Activated CD4-positive, alpha-beta memory T cell treated with anti-CD3 and anti-CD28 coated beads for 36 hours (primary cell): ENCODE measurements around the gene PSMB7. TPM values are rescaled to one million over a fixed set of nuclear protein-coding genes. Genes with fewer than 3 reads are reported as not detected.

Source experiments
- CTCF ChIA-PET: fragments of 350-600 bp; sonication (Branson Sonifier 250); formaldehyde crosslinking; loops from one replicate; lab custom pipeline; 2021; ENCODE audit warnings: antibody characterized with exemption, inconsistent platforms; lab: Charles Lee
- POLR2A ChIA-PET: fragments of 350-600 bp; sonication (Branson Sonifier 250); formaldehyde crosslinking; loops from one replicate; lab custom pipeline; 2021; ENCODE audit warnings: antibody characterized with exemption; lab: Charles Lee
- DNase-seq: peaks from one replicate; pipeline ENCODE4 v3.0.0-alpha.2; 2020
- H3K27ac Mint-ChIP-seq: one replicate; pipeline ENCODE4 v1.8.0; 2021; ENCODE audit warnings: mixed read lengths
- H3K27me3 Mint-ChIP-seq: one replicate; pipeline ENCODE4 v1.8.0; 2021; ENCODE audit warnings: mixed read lengths
- H3K36me3 Mint-ChIP-seq: one replicate; pipeline ENCODE4 v1.8.0; 2021; ENCODE audit warnings: mixed read lengths
- H3K4me1 Mint-ChIP-seq: one replicate; pipeline ENCODE4 v1.8.0; 2021; ENCODE audit warnings: low read depth, mixed read lengths
- H3K4me3 Mint-ChIP-seq: one replicate; pipeline ENCODE4 v1.8.0; 2021; ENCODE audit warnings: mild to moderate bottlenecking, mixed read lengths
- H3K9me3 Mint-ChIP-seq: one replicate; pipeline ENCODE4 v1.8.0; 2021; ENCODE audit warnings: mixed read lengths
- intact Hi-C: fragments of 100-400 bp; cut with micrococcal nuclease; formaldehyde crosslinking; loops from one replicate; pipeline ENCODE4 v1.15.1; 2023
- total RNA-seq, 2 experiments: library from RNA; stranded (reverse); gene quantifications; one replicate each; pipeline ENCODE4 v1.2.3, GENCODE V29; 2021

PSMB7 gene
- total RNA-seq, 2 experiments from 2014 or later, result 156 TPM

DNA sequence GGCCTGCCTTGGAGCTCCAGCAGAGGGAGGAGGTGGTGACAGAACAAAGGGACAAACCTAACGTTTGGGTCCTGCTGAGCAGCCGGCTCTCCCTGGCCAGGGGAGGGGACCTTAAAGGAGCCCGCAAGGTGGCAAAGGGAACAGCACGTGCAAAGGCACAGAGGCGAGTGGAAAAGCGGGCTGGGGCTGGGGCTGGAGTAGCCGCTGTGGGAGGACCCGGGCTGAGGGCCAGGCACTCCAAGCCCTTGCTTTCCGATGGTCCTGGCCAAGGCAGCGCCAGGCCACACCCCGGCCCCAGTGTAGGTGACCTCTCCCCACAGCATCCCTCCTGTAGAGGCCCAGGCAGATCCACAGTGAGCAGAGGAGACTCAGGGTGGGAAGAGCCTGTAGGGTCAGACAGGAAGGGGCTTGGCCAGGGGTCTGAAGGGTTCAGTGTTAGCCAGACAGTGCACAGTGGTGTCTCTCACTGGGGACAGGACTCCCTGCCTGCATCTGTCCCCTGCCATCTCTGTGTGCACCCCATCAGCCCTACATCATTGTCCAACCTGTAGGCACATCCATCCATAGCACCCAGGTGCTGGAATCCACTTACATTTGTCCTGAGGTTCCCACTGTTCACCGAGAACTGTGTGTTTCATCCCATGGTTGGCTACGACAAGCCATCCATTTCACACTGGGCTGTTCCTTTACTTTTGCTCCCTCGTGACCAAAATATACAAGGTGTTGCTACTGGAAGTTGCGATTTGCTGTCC lies 80.5 kb downstream of the PSMB7 start:
- no peaks in the 10 kb centered on the region for H3K4me1 Mint-ChIP-seq
- intact Hi-C loops, result no loop called here
- POLR2A ChIA-PET, result no interaction called here
- no peak overlapping the region for H3K4me3 Mint-ChIP-seq
- no peak for DNase-seq
- peaks cover 15% of the 10 kb centered on the region for H3K9me3 Mint-ChIP-seq
- CTCF ChIA-PET, result no interaction called here
- H3K27me3 Mint-ChIP-seq, result no peaks in the 10 kb centered on the region
- no peak overlapping the region for H3K27ac Mint-ChIP-seq
- peaks cover 12% of the 10 kb centered on the region for H3K36me3 Mint-ChIP-seq

DNA sequence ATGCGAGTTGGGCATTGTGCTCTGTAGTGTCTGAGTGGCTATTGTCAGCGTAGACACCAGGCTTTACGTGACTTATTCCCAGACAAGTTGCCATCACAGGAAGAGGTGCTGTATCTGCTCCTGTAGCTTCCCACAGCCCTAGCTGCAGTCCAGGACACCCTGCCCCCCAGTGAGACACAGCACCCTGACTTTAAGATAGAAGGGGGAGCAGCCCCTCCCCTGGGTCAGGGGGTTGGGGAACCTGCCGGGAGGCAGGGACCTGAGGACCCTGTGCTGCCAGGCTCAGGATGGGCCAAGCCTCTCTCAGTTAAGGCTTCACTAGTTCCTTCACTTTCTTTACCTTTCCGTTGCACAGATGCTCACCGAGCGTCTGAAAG lies 82.1 kb downstream of the PSMB7 start:
- Mint-ChIP-seq H3K36me3 (peaks cover 8% of the 10 kb centered on the region), H3K27ac (no peak overlapping the region), H3K9me3 (peaks cover 9% of the 10 kb centered on the region), H3K4me3 (no peak overlapping the region), H3K27me3 (no peaks in the 10 kb centered on the region), H3K4me1 (no peaks in the 10 kb centered on the region)
- intact Hi-C loops, result no loop called here
- ChIA-PET POLR2A (no interaction called here), CTCF (interaction anchor here (2.2 kb wide), 1 partner anchor 206 kb away, joined by 6 read pairs; no protein-coding TSS in a partner anchor)
- no peak for DNase-seq

DNA sequence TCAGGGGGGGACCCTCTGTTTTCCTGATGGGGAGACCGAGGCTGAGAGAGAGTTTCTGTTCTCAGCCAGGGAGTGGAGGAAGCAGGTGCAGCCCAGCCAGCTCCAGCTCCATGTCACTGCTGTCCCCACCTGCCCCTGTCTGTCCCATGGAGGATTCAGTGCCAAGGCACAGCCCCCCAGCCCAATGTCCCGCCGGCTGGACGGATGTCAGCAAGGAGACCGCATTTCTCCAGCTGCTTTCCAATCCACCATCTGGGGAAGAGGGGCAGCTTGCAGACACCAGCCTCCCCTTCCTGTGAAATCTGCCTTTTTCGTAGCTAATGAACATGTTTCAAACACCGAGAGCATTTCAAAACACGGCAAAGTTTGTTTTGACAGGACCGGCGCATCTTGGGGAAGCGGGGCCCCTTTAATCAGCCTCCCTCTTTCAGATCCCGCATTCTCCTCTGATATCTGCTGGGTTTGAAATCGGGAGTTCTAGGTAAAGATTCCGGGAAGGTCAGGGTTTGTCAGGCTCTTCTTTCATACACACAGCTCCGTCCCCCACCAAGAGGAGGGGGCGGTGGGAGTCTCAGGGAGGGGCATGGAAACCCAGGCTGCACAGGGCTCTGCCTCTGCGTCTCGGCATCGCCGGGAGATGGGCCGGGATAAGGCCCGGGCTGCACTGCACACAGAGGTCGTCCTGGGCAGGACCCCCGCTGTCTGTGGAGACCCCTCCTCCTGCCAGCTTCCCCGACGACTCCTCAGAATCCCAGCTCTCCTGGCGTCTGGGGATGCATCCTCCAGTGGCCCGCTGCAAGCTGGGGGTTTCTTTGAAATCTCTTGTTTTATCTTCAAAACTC lies 82.7 kb downstream of the PSMB7 start:
- DNase-seq, result no peak
- Mint-ChIP-seq H3K27me3 (no peaks in the 10 kb centered on the region), H3K36me3 (peaks cover 8% of the 10 kb centered on the region), H3K4me1 (no peaks in the 10 kb centered on the region), H3K4me3 (no peak overlapping the region), H3K9me3 (peaks cover 6% of the 10 kb centered on the region), H3K27ac (no peak overlapping the region)
- intact Hi-C loops, result no loop called here
- ChIA-PET CTCF (interaction anchor here (2.2 kb wide), 1 partner anchor 206 kb away, joined by 6 read pairs; no protein-coding TSS in a partner anchor), POLR2A (no interaction called here)

DNA sequence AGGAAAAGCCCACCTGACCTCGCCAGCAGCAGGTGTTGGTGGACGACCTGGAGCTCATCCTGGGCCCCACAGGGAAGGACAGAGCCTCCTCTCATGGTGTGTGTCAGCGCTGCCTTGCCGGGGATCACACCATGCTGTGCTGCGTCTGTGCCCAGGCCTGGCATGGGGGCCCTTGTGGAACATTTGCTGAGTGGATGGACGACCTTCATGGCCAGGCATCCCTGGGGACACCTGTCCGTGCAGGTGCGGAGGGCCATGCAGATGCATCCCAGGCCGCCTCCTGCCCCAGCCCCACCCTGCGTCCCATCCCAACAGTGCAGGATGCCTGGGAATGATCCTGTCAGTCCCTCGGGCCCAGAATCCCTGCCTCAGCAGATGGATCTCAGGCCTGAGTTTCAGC lies 83.7 kb downstream of the PSMB7 start:
- DNase-seq, result no peak
- no peaks in the 10 kb centered on the region for H3K9me3 Mint-ChIP-seq
- ChIA-PET CTCF (interaction anchor here (2.2 kb wide), 1 partner anchor 205 kb away, joined by 6 read pairs; no protein-coding TSS in a partner anchor), POLR2A (no interaction called here)
- no peak overlapping the region for H3K27ac Mint-ChIP-seq
- H3K4me3 Mint-ChIP-seq, result no peak overlapping the region
- peaks cover 3% of the 10 kb centered on the region for H3K36me3 Mint-ChIP-seq
- no peaks in the 10 kb centered on the region for H3K27me3 Mint-ChIP-seq
- intact Hi-C loops, result no loop called here
- no peaks in the 10 kb centered on the region for H3K4me1 Mint-ChIP-seq

DNA sequence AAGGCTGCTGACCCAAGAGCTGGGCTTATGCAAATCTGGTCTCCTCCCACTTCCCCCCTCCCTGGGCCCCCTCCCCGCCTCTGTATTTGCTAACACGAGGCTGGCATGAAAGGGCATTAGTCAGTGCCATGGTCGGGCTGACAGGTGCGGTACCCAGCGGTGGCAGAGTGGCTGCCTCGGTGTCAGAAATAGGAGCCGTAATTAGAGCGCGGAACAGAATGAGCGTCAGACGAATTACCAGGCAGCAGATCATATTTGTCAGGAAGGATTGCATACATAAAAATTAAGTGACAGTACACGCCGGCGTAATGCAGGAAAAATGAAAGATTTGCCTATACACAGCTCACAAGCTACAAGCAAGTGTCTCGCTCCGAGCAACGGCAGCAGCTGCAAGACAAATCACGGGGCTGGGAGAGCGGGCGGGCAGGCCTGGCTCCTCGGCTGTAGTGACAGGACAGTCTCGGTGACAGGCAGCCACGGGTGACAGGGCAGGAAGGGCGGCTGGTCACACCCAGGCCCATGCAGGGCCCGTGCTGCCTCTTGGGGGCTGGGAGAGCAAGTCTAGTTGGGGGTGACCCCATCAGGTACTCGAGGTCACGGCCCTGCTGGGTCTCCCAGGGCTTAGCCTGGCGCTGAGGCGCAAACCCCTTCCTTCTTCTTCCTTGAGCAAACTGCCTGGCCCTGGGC lies 85.1 kb downstream of the PSMB7 start:
- intact Hi-C loops, result no loop called here
- CTCF ChIA-PET, result no interaction called here
- POLR2A ChIA-PET, result no interaction called here
- H3K4me1 Mint-ChIP-seq, result no peaks in the 10 kb centered on the region
- no peaks in the 10 kb centered on the region for H3K9me3 Mint-ChIP-seq
- no peaks in the 10 kb centered on the region for H3K36me3 Mint-ChIP-seq
- DNase-seq, result no peak
- H3K27me3 Mint-ChIP-seq, result no peaks in the 10 kb centered on the region
- no peak overlapping the region for H3K4me3 Mint-ChIP-seq
- no peak overlapping the region for H3K27ac Mint-ChIP-seq

DNA sequence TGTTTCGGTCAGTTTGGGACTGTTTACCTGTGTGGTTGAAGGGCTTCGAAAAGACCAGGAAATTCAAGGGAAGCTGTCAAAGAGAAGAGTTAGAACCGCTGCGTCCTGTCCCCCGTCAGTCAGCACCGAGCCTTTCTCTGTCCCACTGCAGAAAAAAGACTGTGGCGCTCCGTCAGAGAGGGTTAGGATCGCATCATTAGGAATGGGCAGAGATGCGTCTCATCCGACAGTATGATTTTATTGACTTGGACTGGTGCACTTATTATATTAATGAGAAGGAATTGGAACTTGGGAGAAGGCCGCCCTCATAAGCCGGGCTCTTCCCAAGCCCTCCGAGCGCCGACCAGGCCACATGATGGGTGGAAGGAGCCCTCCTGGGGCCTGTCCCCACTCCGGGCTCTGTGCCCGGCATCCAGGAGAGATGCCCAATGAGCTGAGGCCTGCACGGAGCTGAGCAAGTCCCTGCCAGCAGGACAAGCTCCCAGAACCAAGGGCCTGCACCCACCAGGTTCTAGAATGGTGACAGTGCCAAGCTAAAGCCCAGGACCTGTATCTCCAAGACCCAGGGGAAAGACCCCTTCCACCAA lies 85.9 kb downstream of the PSMB7 start:
- no peaks in the 10 kb centered on the region for H3K27me3 Mint-ChIP-seq
- intact Hi-C loops, result no loop called here
- no peaks in the 10 kb centered on the region for H3K9me3 Mint-ChIP-seq
- H3K4me1 Mint-ChIP-seq, result no peaks in the 10 kb centered on the region
- H3K27ac Mint-ChIP-seq, result no peak overlapping the region
- CTCF ChIA-PET, result no interaction called here
- no peak overlapping the region for H3K4me3 Mint-ChIP-seq
- POLR2A ChIA-PET, result no interaction called here
- H3K36me3 Mint-ChIP-seq, result no peaks in the 10 kb centered on the region
- no peak for DNase-seq

DNA sequence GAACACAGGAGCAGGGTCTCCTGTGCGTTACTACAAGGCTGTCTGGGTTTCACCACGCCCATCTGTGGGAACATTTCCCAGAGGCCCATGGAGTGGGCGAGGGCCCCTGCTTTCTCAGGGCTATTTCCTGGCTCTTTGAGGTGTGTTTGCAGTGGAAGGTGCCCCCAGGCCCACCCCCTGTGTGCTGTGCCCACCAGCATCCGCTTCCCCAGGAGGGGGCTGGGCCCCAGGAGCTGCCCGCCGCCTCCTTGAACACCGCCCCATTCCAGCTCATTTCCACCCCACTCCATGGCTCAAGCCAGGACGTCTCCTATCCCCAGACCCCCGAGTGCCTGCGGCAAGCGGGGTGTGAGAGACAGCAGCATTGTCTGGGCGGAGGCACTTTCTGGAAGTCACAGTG lies 87.0 kb downstream of the PSMB7 start:
- no peak for DNase-seq
- H3K9me3 Mint-ChIP-seq, result no peaks in the 10 kb centered on the region
- H3K36me3 Mint-ChIP-seq, result no peaks in the 10 kb centered on the region
- ChIA-PET CTCF (no interaction called here), POLR2A (no interaction called here)
- H3K4me1 Mint-ChIP-seq, result no peaks in the 10 kb centered on the region
- no peaks in the 10 kb centered on the region for H3K27me3 Mint-ChIP-seq
- H3K27ac Mint-ChIP-seq, result no peak overlapping the region
- no peak overlapping the region for H3K4me3 Mint-ChIP-seq
- intact Hi-C loops, result no loop called here

DNA sequence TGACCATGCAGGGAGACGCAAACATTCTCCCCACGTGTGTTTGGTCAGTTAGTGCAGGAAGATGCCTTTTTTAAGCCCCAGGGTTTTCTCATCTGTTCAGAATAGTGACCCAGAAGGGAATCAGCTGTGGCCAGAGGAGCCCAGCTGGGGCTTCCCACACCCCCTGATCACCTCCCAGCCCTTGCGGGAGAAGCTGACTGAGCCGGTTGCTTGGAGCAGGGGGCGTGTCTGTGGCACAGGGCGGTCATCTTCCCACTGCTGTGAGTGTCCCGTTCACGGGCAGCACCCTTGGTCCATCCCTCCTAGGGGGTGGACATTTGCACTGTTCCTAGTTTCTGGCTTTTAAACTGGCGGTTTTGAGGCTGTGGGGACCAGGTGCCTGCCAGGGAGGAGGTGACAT lies 87.8 kb downstream of the PSMB7 start:
- Mint-ChIP-seq H3K9me3 (no peaks in the 10 kb centered on the region), H3K36me3 (no peaks in the 10 kb centered on the region), H3K27me3 (no peaks in the 10 kb centered on the region), H3K27ac (no peak overlapping the region), H3K4me3 (no peak overlapping the region), H3K4me1 (no peaks in the 10 kb centered on the region)
- POLR2A ChIA-PET, result no interaction called here
- intact Hi-C loops, result no loop called here
- CTCF ChIA-PET, result no interaction called here
- DNase-seq, result no peak

DNA sequence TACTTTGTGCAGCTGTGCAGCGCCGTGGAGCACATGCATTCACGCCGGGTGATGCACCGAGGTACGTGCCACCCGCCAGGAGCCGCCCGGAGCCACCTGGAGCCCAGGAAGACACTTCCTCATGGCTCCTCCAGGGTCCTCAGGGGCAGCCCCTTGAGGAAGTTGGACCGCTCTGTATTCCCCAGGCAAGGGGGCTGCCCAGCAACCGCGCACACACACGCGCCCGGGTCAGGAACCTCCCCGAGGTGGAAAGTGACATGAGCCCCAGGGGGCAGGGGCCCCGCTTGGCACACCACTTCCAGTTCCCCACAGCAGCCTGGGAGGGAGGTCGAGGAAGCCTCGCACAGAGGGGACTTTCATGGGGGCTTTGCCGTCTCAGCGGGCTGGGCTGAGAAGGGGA lies 88.9 kb downstream of the PSMB7 start:
- no peak for DNase-seq
- Mint-ChIP-seq H3K27ac (no peak overlapping the region), H3K36me3 (no peaks in the 10 kb centered on the region), H3K4me3 (no peak overlapping the region), H3K9me3 (no peaks in the 10 kb centered on the region), H3K27me3 (no peaks in the 10 kb centered on the region), H3K4me1 (no peaks in the 10 kb centered on the region)
- POLR2A ChIA-PET, result no interaction called here
- CTCF ChIA-PET, result no interaction called here
- intact Hi-C loops, result no loop called here

DNA sequence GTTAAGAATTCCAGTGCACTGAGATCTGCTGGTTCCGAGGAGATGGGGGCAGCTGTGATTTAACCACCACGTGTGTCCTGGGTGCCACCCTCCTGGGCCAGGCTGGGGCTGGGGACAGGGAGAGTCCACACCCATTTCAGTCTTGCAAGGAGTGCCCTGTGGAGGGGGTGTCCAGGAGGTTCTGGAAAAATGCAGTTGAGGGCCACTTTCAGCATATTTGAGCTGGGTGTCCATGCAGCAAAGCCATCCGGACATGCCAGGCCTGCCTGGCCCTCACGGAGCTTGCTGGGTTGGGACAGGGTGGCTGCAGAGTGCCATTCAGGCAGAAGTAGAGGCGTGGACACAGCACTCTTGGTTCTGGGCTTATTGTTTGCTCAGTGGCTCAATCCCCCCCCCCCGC lies 89.4 kb downstream of the PSMB7 start:
- no peak for DNase-seq
- Mint-ChIP-seq H3K36me3 (no peaks in the 10 kb centered on the region), H3K27ac (no peak overlapping the region), H3K4me1 (no peaks in the 10 kb centered on the region), H3K4me3 (no peak overlapping the region), H3K27me3 (no peaks in the 10 kb centered on the region), H3K9me3 (no peaks in the 10 kb centered on the region)
- POLR2A ChIA-PET, result no interaction called here
- CTCF ChIA-PET, result interaction anchor here (0.8 kb wide), 1 partner anchor 199 kb away, joined by 4 read pairs; no protein-coding TSS in a partner anchor
- intact Hi-C loops, result no loop called here

DNA sequence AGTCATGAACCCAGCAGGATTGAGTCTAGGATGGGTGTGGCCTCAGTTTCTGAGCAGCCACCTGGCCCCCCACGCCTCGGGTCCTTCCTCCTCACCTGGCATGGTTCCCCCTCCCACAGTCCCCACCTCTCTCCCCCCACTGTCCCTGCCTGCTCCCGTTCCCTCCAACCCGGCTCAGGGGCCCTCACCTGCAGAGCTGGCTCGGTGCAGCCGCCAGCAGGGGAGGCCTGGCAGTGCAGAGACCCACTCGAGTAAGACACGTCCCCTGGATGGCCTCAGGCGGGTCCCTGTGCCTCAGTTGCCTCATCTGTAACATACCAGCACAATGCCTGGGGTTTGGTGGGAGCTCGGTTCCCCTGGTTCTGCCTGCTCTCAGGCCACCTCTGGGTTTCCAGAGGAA lies 91.3 kb downstream of the PSMB7 start:
- intact Hi-C loops, result no loop called here
- DNase-seq, result no peak
- no peaks in the 10 kb centered on the region for H3K36me3 Mint-ChIP-seq
- CTCF ChIA-PET, result interaction anchor here (7.6 kb wide), 1 partner anchor 196 kb away, joined by 63 read pairs; no protein-coding TSS in a partner anchor
- H3K4me1 Mint-ChIP-seq, result peaks cover 4% of the 10 kb centered on the region
- H3K27ac Mint-ChIP-seq, result no peak overlapping the region
- no peaks in the 10 kb centered on the region for H3K27me3 Mint-ChIP-seq
- POLR2A ChIA-PET, result no interaction called here
- no peak overlapping the region for H3K4me3 Mint-ChIP-seq
- H3K9me3 Mint-ChIP-seq, result no peaks in the 10 kb centered on the region
